ENCODE measurements around the gene JAG2. TPM values are rescaled to one million over a fixed set of nuclear protein-coding genes. Genes with fewer than 3 reads are reported as not detected.

Gene JAG2
- total and polyA plus RNA-seq, 2 of the 4 experiments (the other 2 are of a cell fraction), result 0.18 to 0.58 TPM

DNA sequence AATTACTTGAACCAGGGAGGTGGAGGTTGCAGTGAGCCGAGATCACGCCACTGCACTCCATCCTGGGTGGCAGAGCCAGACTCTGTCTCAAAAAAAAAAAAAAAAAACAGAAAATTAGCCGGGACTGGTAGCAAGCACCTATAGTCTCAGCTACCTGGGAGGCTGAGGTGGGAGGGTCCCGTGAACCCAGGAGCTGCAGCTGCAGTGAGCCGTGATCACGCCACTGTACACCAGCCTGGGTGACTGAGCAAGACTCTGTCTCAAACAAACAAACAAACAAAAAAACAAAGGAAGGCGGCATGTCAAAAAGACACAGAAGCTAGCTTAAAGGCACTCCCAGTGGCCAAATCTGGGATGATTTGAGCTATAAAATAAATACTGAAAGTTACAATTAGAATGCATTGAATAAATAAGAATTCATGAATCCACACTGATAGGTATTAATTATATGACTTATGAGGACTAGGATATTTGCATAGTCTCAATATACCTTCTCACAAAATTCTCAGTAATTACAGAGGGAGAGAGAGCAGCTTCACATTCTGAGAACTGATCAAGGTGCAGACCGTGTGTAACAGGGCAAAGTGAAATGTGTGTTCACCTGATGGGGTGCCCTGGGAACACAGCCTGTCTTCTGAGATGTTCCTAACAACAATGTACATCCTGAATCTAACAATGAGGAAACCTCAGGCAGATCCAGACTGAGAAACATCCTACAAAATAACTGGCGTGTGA is 60.6 kb downstream of the JAG2 start:
- no peaks in the 10 kb centered on the region for H4K20me1 ChIP-seq (ENCODE audit: insufficient read depth, low read length)
- H3K27me3 ChIP-seq (ENCODE audit: control insufficient read depth, insufficient read depth, low read length), result peaks cover 29% of the 10 kb centered on the region
- H4K91ac ChIP-seq (ENCODE audit: insufficient read depth, low read depth, low read length), result no peak overlapping the region
- in situ Hi-C loops (cut with MboI; ENCODE audit: low sequenced_read_pairs), result no loop called here
- H3K4me2 ChIP-seq (ENCODE audit: low read depth, low read length), result no peak overlapping the region
- ChIA-PET POLR2A (ENCODE audit: unreplicated experiment) (interaction anchor here (0.6 kb wide), 1 partner anchor 10 kb away, joined by 3 read pairs; no protein-coding TSS in a partner anchor), CTCF (interaction anchor here (0.6 to 1.2 kb wide), 3 partner anchors 9 to 180 kb away, joined by 3 to 6 read pairs (median 4); no protein-coding TSS in a partner anchor)
- no peak overlapping the region for H2AFZ ChIP-seq (replicated peaks; ENCODE audit: low read length, poor library complexity)
- peaks cover 5% of the 10 kb centered on the region; the same call in 1 of the 2 replicates for H3K9me3 ChIP-seq (ENCODE audit: control insufficient read depth, insufficient read depth, low read length)
- no peak overlapping the region for H3K4me3 ChIP-seq (ENCODE audit: insufficient read depth, low read depth, low read length)
- no peak overlapping the region for H3K9ac ChIP-seq (ENCODE audit: low read depth, low read length)
- H3K23ac ChIP-seq (ENCODE audit: low read depth, low read length), result no peak overlapping the region
- WGBS, 2 experiments (ENCODE audit: extremely low coverage in 2 of 2, insufficient read length in 1 of 2), result no CpG with 5 or more reads among the region's 9 CpGs
- H3K27ac ChIP-seq (ENCODE audit: insufficient read depth, low read length), result no peak overlapping the region
- no peaks in the 10 kb centered on the region for H3K36me3 ChIP-seq (ENCODE audit: control insufficient read depth, insufficient read depth, low read length)
- H2AK9ac ChIP-seq (replicated peaks; ENCODE audit: low read depth, low read length, poor library complexity), result no peak overlapping the region
- dilution Hi-C loops (cut with HindIII; ENCODE audit: low sequenced_read_pairs, unreplicated experiment), result no loop called here
- H3K14ac ChIP-seq (replicated peaks; ENCODE audit: low read depth, low read length), result no peak overlapping the region
- H3K9me1 ChIP-seq (ENCODE audit: insufficient read depth, low read length), result no peaks in the 10 kb centered on the region
- ATAC-seq (ENCODE audit: low read depth) (no peak), DNase-seq (no peak)
- intact Hi-C loops (cut with micrococcal nuclease), result no loop called here
- H3K79me1 ChIP-seq (ENCODE audit: low read depth in 1 of 2, low read length in 2 of 2), result no peaks in the 10 kb centered on the region
- no peak overlapping the region for H4K5ac ChIP-seq (ENCODE audit: low read depth, low read length)
- H2AK5ac ChIP-seq (ENCODE audit: low read depth, low read length), result no peak overlapping the region
- H3K18ac ChIP-seq (ENCODE audit: low read depth, low read length), result no peak overlapping the region
- no peak overlapping the region for H2BK20ac ChIP-seq (ENCODE audit: low read depth, low read length)
- H2BK15ac ChIP-seq (ENCODE audit: low read depth, low read length), result no peak overlapping the region
- TF ChIP-seq, protein P1, sequence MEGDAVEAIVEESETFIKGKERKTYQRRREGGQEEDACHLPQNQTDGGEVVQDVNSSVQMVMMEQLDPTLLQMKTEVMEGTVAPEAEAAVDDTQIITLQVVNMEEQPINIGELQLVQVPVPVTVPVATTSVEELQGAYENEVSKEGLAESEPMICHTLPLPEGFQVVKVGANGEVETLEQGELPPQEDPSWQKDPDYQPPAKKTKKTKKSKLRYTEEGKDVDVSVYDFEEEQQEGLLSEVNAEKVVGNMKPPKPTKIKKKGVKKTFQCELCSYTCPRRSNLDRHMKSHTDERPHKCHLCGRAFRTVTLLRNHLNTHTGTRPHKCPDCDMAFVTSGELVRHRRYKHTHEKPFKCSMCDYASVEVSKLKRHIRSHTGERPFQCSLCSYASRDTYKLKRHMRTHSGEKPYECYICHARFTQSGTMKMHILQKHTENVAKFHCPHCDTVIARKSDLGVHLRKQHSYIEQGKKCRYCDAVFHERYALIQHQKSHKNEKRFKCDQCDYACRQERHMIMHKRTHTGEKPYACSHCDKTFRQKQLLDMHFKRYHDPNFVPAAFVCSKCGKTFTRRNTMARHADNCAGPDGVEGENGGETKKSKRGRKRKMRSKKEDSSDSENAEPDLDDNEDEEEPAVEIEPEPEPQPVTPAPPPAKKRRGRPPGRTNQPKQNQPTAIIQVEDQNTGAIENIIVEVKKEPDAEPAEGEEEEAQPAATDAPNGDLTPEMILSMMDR (conservative IDR thresholded peaks at IDR 0.05; ENCODE audit: low read depth, low read length), result no peak
- no peak for TF ChIP-seq SMC3 (IDR thresholded peaks at IDR 0.05; ENCODE audit: low read depth, low read length)
- no peak for TF ChIP-seq FOS (IDR thresholded peaks at IDR 0.05; ENCODE audit: low read depth, low read length)
- TF ChIP-seq MXI1 (IDR thresholded peaks at IDR 0.05; ENCODE audit: borderline replicate concordance, low read depth, low read length), result no peak
- no peak for TF ChIP-seq CEBPB (IDR thresholded peaks at IDR 0.05; ENCODE audit: low read depth, low read length)
- TF ChIP-seq RFX5 (IDR thresholded peaks at IDR 0.05; ENCODE audit: low read depth, low read length), result no peak
- no peak for TF ChIP-seq BHLHE40 (IDR thresholded peaks at IDR 0.05; ENCODE audit: low read depth, low read length)
- TF ChIP-seq POLR2A (IDR thresholded peaks at IDR 0.05; ENCODE audit: low read depth, low read length), result no peak
- TF ChIP-seq, protein P2, sequence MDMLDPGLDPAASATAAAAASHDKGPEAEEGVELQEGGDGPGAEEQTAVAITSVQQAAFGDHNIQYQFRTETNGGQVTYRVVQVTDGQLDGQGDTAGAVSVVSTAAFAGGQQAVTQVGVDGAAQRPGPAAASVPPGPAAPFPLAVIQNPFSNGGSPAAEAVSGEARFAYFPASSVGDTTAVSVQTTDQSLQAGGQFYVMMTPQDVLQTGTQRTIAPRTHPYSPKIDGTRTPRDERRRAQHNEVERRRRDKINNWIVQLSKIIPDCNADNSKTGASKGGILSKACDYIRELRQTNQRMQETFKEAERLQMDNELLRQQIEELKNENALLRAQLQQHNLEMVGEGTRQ (IDR thresholded peaks at IDR 0.05; ENCODE audit: low read depth, low read length), result no peak
- TF ChIP-seq NFE2L2 (IDR thresholded peaks at IDR 0.05; ENCODE audit: low read depth, low read length), result no peak
- no peak for TF ChIP-seq MAZ (IDR thresholded peaks at IDR 0.05; ENCODE audit: borderline replicate concordance, low read depth, low read length)
- no peak for TF ChIP-seq CHD1 (IDR thresholded peaks at IDR 0.05; ENCODE audit: low read depth, low read length)
- TF ChIP-seq, protein P3, sequence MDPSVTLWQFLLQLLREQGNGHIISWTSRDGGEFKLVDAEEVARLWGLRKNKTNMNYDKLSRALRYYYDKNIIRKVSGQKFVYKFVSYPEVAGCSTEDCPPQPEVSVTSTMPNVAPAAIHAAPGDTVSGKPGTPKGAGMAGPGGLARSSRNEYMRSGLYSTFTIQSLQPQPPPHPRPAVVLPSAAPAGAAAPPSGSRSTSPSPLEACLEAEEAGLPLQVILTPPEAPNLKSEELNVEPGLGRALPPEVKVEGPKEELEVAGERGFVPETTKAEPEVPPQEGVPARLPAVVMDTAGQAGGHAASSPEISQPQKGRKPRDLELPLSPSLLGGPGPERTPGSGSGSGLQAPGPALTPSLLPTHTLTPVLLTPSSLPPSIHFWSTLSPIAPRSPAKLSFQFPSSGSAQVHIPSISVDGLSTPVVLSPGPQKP (IDR thresholded peaks at IDR 0.05; ENCODE audit: borderline replicate concordance, low read depth, low read length), result no peak
- TF ChIP-seq MAFK (IDR thresholded peaks at IDR 0.05; ENCODE audit: low read depth, low read length), result no peak
- no peak for TF ChIP-seq RCOR1 (IDR thresholded peaks at IDR 0.05; ENCODE audit: insufficient replicate concordance, low read length)
- no peak for TF ChIP-seq RAD21 (IDR thresholded peaks at IDR 0.05; ENCODE audit: low read length)
- no TSS peak for BruUV-seq (replicated peaks)
- no peak overlapping the region for H4K8ac ChIP-seq (ENCODE audit: low read depth in 2 of 2, low read length in 2 of 2)
- H2BK5ac ChIP-seq (ENCODE audit: low read depth, low read length, poor library complexity, severe bottlenecking), result no peak overlapping the region
- no peak overlapping the region for H3K56ac ChIP-seq (ENCODE audit: extremely low read depth, insufficient read depth, low read length)
- H2BK120ac ChIP-seq (ENCODE audit: low read depth, low read length), result no peak overlapping the region
- no peak overlapping the region for H3K4ac ChIP-seq (ENCODE audit: low read depth, low read length)
- H3K4me1 ChIP-seq (ENCODE audit: control insufficient read depth, insufficient read depth, low read length), result no peaks in the 10 kb centered on the region

Data from IMR-90 (cell line).